ENCODE results near the gene PRTFDC1.

GRCh38 chr10:24826009-24826408 lies 126.4 kb downstream of the PRTFDC1 start:
- TF ChIP-seq CTCF (IDR thresholded peaks at IDR 0.05; ENCODE audit: extremely low read depth in 1 of 2, insufficient read depth in 1 of 2, low read depth in 1 of 2, low read length in 2 of 2) (no peak), EZH2 (IDR thresholded peaks at IDR 0.05; ENCODE audit: borderline replicate concordance, low read depth, low read length, severe bottlenecking) (no peak)

Data from endothelial cell of umbilical vein (primary cell).